Fibroblast of lung (primary cell): ENCODE results near the gene SLC22A23. TPM values are rescaled to one million over a fixed set of nuclear protein-coding genes. Genes with fewer than 3 reads are reported as not detected.

Source experiments
- DNase-seq, 2 donors: peaks; one replicate each; pipeline versions ENCODE4 v3.0.0 to v3.0.0-alpha.2; 2010; ENCODE audit warnings: low read depth in 2 of 2
- H2AFZ ChIP-seq: 2 replicates; pipeline ENCODE4 v1.5.1; 2012; ENCODE audit warnings: low read length, control low read depth, inconsistent platforms
- H3K27ac ChIP-seq: 2 replicates; pipeline ENCODE4 v1.5.1; 2011; ENCODE audit warnings: low read length, control low read depth; ENCODE audit not compliant: insufficient read depth
- H3K27me3 ChIP-seq: 2 replicates; pipeline ENCODE4 v1.5.1; 2011; ENCODE audit warnings: mild to moderate bottlenecking, low read length; ENCODE audit not compliant: control insufficient read depth, insufficient read depth
- H3K36me3 ChIP-seq: 2 replicates; pipeline ENCODE4 v1.5.1; 2011; ENCODE audit warnings: low read length; ENCODE audit not compliant: control insufficient read depth, insufficient read depth
- H3K4me1 ChIP-seq: 2 replicates; pipeline ENCODE4 v1.5.1; 2011; ENCODE audit warnings: low read length; ENCODE audit not compliant: control insufficient read depth, insufficient read depth; ENCODE audit errors: extremely low read depth
- H3K4me2 ChIP-seq: 2 replicates; pipeline ENCODE4 v1.5.1; 2011; ENCODE audit warnings: low read length, control low read depth; ENCODE audit not compliant: insufficient read depth; ENCODE audit errors: extremely low read depth
- H3K4me3 ChIP-seq, 4 experiments: fragments of 200-600 bp in 1 of 4; sonication (generic) in 1 of 4; replicated peaks in 1 of 4; 2 replicates each; pipeline ENCODE4 v1.5.1; 2011 to 2016; ENCODE audit warnings: low read length in 4 of 4, low read depth in 3 of 4, mild to moderate bottlenecking in 3 of 4, control low read depth in 2 of 4, inconsistent platforms in 1 of 4, mixed read lengths in 1 of 4; ENCODE audit not compliant: insufficient read depth in 1 of 4; ENCODE audit errors: control extremely low read depth in 1 of 4
- H3K79me2 ChIP-seq: 2 replicates; pipeline ENCODE4 v1.5.1; 2012; ENCODE audit warnings: mild to moderate bottlenecking, low read length, inconsistent platforms; ENCODE audit not compliant: control insufficient read depth, insufficient read depth
- H3K9ac ChIP-seq: 2 replicates; pipeline ENCODE4 v1.5.1; 2011; ENCODE audit warnings: mild to moderate bottlenecking, low read length, control low read depth; ENCODE audit not compliant: insufficient read depth
- H3K9me3 ChIP-seq: 2 replicates; pipeline ENCODE4 v1.5.1; 2012; ENCODE audit warnings: low read depth, low read length; ENCODE audit not compliant: control insufficient read depth, insufficient read depth
- H4K20me1 ChIP-seq: 2 replicates; pipeline ENCODE4 v1.5.1; 2011; ENCODE audit warnings: low read length; ENCODE audit not compliant: control insufficient read depth, insufficient read depth; ENCODE audit errors: extremely low read depth
- EZH2 ChIP-seq: IDR thresholded peaks from 2 replicates; pipeline ENCODE4 v1.5.1; 2012; ENCODE audit warnings: low read length, control low read depth, mild to moderate bottlenecking; ENCODE audit errors: missing control alignments
- polyA plus RNA-seq, 2 donors: library from polyadenylated mRNA; depleted of rRNA in 1 of 2; stranded (reverse) in 1 of 2; unstranded in 1 of 2; fragments of >200 nt; gene quantifications; 2 replicates each; pipeline ENCODE4 v1.2.1, GENCODE V29; 2011 to 2012; ENCODE audit warnings: missing spikeins in 1 of 2
- total RNA-seq: library from RNA; depleted of rRNA; stranded (reverse); fragments of >200 nt; gene quantifications from 2 replicates; pipeline ENCODE4 v1.2.1, GENCODE V29; 2014
- TF ChIP-seq, protein P1 (sequence below), 2 donors: IDR thresholded peaks in 1 of 2; conservative IDR thresholded peaks in 1 of 2; 1 replicate in 1 of 2; 2 replicates in 1 of 2; pipeline ENCODE4 v1.5.1; 2011 to 2012; ENCODE audit warnings: low read length in 2 of 2, control low read depth in 1 of 2, inconsistent platforms in 1 of 2, low read depth in 1 of 2, mild to moderate bottlenecking in 1 of 2

The SLC22A23 gene
- total and polyA plus RNA-seq, 2 donors (not counting 1 experiment from before 2014, with no cell fraction given), result 0.37 to 3.0 TPM

- Histone ChIP-seq H2AFZ (no peak overlapping the region), H3K4me2 (no peak overlapping the region)
- no peak for TF ChIP-seq EZH2
- TF ChIP-seq, protein P1, sequence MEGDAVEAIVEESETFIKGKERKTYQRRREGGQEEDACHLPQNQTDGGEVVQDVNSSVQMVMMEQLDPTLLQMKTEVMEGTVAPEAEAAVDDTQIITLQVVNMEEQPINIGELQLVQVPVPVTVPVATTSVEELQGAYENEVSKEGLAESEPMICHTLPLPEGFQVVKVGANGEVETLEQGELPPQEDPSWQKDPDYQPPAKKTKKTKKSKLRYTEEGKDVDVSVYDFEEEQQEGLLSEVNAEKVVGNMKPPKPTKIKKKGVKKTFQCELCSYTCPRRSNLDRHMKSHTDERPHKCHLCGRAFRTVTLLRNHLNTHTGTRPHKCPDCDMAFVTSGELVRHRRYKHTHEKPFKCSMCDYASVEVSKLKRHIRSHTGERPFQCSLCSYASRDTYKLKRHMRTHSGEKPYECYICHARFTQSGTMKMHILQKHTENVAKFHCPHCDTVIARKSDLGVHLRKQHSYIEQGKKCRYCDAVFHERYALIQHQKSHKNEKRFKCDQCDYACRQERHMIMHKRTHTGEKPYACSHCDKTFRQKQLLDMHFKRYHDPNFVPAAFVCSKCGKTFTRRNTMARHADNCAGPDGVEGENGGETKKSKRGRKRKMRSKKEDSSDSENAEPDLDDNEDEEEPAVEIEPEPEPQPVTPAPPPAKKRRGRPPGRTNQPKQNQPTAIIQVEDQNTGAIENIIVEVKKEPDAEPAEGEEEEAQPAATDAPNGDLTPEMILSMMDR (conservative IDR thresholded peaks at IDR 0.05 in 1 of 2, IDR thresholded peaks at IDR 0.05 in 1 of 2; ENCODE audit: low read depth in 1 of 2, low read length in 2 of 2), result no peak
These were observed 149.4 kb downstream of the SLC22A23 start for GRCh38 chr6:3307436-3307835.

GRCh38 chr6:3306848-3307247, 150.0 kb downstream of the SLC22A23 start:
- Histone ChIP-seq H3K4me2 (no peak overlapping the region), H3K36me3 (no peaks in the 10 kb centered on the region), H3K9ac (no peak overlapping the region), H3K4me1 (no peaks in the 10 kb centered on the region), H3K27me3 (no peaks in the 10 kb centered on the region), H3K79me2 (no peaks in the 10 kb centered on the region), H3K4me3 (no peak overlapping the region), H3K27ac (no peak overlapping the region), H3K9me3 (no peaks in the 10 kb centered on the region), H4K20me1 (no peaks in the 10 kb centered on the region), H2AFZ (no peak overlapping the region)
- TF ChIP-seq, protein P1 (conservative IDR thresholded peaks at IDR 0.05 in 1 of 2, IDR thresholded peaks at IDR 0.05 in 1 of 2; ENCODE audit: low read depth in 1 of 2, low read length in 2 of 2), result no peak
- TF ChIP-seq EZH2, result no peak
- DNase-seq, result no peak

More at GRCh38 chr6:3307436-3307835, 149.4 kb downstream of the SLC22A23 start:
- no peak overlapping the region for H3K27ac ChIP-seq
- no peaks in the 10 kb centered on the region for H3K9me3 ChIP-seq
- H3K4me1 ChIP-seq, result no peaks in the 10 kb centered on the region
- H3K36me3 ChIP-seq, result no peaks in the 10 kb centered on the region
- DNase-seq, result no peak
- no peaks in the 10 kb centered on the region for H4K20me1 ChIP-seq
- H3K9ac ChIP-seq, result no peak overlapping the region
- H3K27me3 ChIP-seq, result no peaks in the 10 kb centered on the region
- H3K4me3 ChIP-seq, result no peak overlapping the region
- no peaks in the 10 kb centered on the region for H3K79me2 ChIP-seq

DNA sequence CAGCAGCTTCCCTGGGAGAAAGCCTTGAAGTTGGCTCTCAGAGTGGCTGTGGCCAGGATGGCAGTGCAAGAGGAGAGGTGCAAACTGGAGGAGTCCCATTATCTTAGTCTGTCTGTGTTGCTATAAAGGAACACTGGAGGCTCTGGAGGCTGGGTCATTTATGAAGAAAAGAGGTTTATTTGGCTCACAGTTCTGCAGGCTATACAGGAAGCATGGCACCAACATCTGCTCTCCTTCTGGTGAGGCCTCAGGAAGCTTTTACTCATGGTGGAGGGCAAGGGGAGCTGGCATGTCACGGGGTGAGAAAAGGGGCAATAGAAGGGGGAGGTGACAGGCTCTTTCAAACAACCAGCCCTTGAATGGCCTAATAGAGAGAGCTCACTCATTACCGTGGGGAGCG, 151.0 kb downstream of the SLC22A23 start:
- H2AFZ ChIP-seq, result no peak overlapping the region
- no peaks in the 10 kb centered on the region for H3K27me3 ChIP-seq
- no peak overlapping the region for H3K9ac ChIP-seq
- no peaks in the 10 kb centered on the region for H3K36me3 ChIP-seq
- H4K20me1 ChIP-seq, result no peaks in the 10 kb centered on the region
- H3K27ac ChIP-seq, result no peak overlapping the region
- no peak overlapping the region for H3K4me2 ChIP-seq
- H3K4me3 ChIP-seq, result no peak overlapping the region
- no peak for DNase-seq
- H3K4me1 ChIP-seq, result no peaks in the 10 kb centered on the region
- H3K79me2 ChIP-seq, result no peaks in the 10 kb centered on the region
- H3K9me3 ChIP-seq, result no peaks in the 10 kb centered on the region
- TF ChIP-seq, protein P1 (conservative IDR thresholded peaks at IDR 0.05 in 1 of 2, IDR thresholded peaks at IDR 0.05 in 1 of 2; ENCODE audit: low read depth in 1 of 2, low read length in 2 of 2), result no peak
